GM12878 (cell line): ENCODE results near the gene EIF5B. TPM values are rescaled to one million over a fixed set of nuclear protein-coding genes. Genes with fewer than 3 reads are reported as not detected.

Experiments used
- ATAC-seq: fragments of 200-7000 bp; cut with Tn5 transposase; 3 replicates; pipeline ENCODE4 v1.9.1; 2020; ENCODE audit warnings: mild to moderate bottlenecking, moderate library complexity
- BruUV-seq: library from RNA; stranded (reverse); fragments of 400-500 nt; replicated peaks from 2 replicates; lab custom pipeline; 2021; lab: Mats Ljungman, UMichigan
- CTCF ChIA-PET: fragments of 300-600 bp; sonication (Branson Sonifier 250); formaldehyde crosslinking; extraction: SDS; loops from one replicate; lab custom pipeline; 2021; ENCODE audit warnings: inconsistent platforms; lab: Yijun Ruan, JAX
- POLR2A ChIA-PET: fragments of 350-600 bp; formaldehyde crosslinking; extraction: SDS; loops from one replicate; lab custom pipeline; 2021; ENCODE audit warnings: inconsistent platforms; lab: Charles Lee
- RAD21 ChIA-PET: fragments of 300-600 bp; sonication (Branson Sonifier 250); formaldehyde crosslinking; loops from one replicate; lab custom pipeline; 2023; ENCODE audit warnings: antibody characterized with exemption; ENCODE audit not compliant: unreplicated experiment; lab: Charles Lee
- SMC1A ChIA-PET: fragments of 300-600 bp; sonication (Branson Sonifier 250); formaldehyde crosslinking; loops from one replicate; lab custom pipeline; 2023; ENCODE audit not compliant: unreplicated experiment, uncharacterized antibody; lab: Charles Lee
- DNase-seq: peaks from one replicate; pipeline ENCODE4 v3.0.0-alpha.2; 2011; ENCODE audit warnings: low read depth, low spot score
- FAIRE-seq: peaks from 3 replicates; lab custom pipeline; 2011; peaks lifted over from hg19 to GRCh38; lab: Jason Lieb, UNC
- H2AFZ ChIP-seq: 2 replicates; pipeline ENCODE4 v1.6.0; 2011; ENCODE audit warnings: low read depth, low read length, control low read depth; ENCODE audit not compliant: control insufficient read depth
- H3K27ac ChIP-seq: 2 replicates; pipeline ENCODE4 v1.5.1; 2011; ENCODE audit warnings: control low read depth; ENCODE audit not compliant: control insufficient read depth, insufficient read depth
- H3K27me3 ChIP-seq, 2 experiments: replicated peaks in 1 of 2; 2 replicates each; pipeline versions ENCODE4 v1.6.0 to v1.6.1; 2011; ENCODE audit warnings: low read length in 1 of 2; ENCODE audit not compliant: control insufficient read depth in 2 of 2, insufficient read depth in 2 of 2
- H3K36me3 ChIP-seq, 2 experiments: 2 replicates each; pipeline ENCODE4 v1.5.1; 2011; ENCODE audit warnings: low read length in 1 of 2; ENCODE audit not compliant: control insufficient read depth in 2 of 2, insufficient read depth in 2 of 2
- H3K4me1 ChIP-seq: 2 replicates; pipeline ENCODE4 v1.6.1; 2011; ENCODE audit warnings: mild to moderate bottlenecking, low read length, moderate library complexity, mixed read lengths; ENCODE audit not compliant: control insufficient read depth, insufficient read depth
- H3K4me2 ChIP-seq: 2 replicates; pipeline ENCODE4 v1.6.0; 2011; ENCODE audit warnings: control low read depth; ENCODE audit not compliant: control insufficient read depth, insufficient read depth
- H3K4me3 ChIP-seq: fragments of 200-600 bp; sonication (generic); 2 replicates; pipeline ENCODE4 v1.5.1; 2016
- H3K79me2 ChIP-seq: 2 replicates; pipeline ENCODE4 v1.6.0; 2011; ENCODE audit warnings: low read length; ENCODE audit not compliant: control insufficient read depth, insufficient read depth
- H3K9ac ChIP-seq: 2 replicates; pipeline ENCODE4 v1.8.0; 2011; ENCODE audit warnings: low read length, control low read depth, mixed read lengths; ENCODE audit not compliant: control insufficient read depth, insufficient read depth
- H3K9me3 ChIP-seq: replicated peaks from 3 replicates; pipeline ENCODE4 v1.5.1; 2011; ENCODE audit warnings: mild to moderate bottlenecking, low read length; ENCODE audit not compliant: control insufficient read depth, insufficient read depth
- H4K20me1 ChIP-seq: 2 replicates; pipeline ENCODE4 v1.6.0; 2011; ENCODE audit not compliant: control insufficient read depth, insufficient read depth
- BACH1 ChIP-seq: fragments of 450-650 bp; IDR thresholded peaks from 2 replicates; pipeline ENCODE4 v1.6.1; 2017; ENCODE audit warnings: mild to moderate bottlenecking, borderline replicate concordance
- CREM ChIP-seq: IDR thresholded peaks from 2 replicates; pipeline ENCODE4 v1.6.1; 2014; ENCODE audit warnings: antibody characterized with exemption, low read depth
- EED ChIP-seq: sonication (generic); IDR thresholded peaks from 2 replicates; pipeline ENCODE4 v1.6.1; 2016; ENCODE audit warnings: antibody characterized with exemption, low read depth
- RUNX3 ChIP-seq: IDR thresholded peaks from 2 replicates; pipeline ENCODE4 v1.6.1; 2012; ENCODE audit warnings: low read length, inconsistent platforms
- SIX5 ChIP-seq: IDR thresholded peaks from 2 replicates; pipeline ENCODE4 v1.6.1; 2011; ENCODE audit warnings: mild to moderate bottlenecking, low read depth, low read length, moderate library complexity; ENCODE audit not compliant: severe bottlenecking
- TCF7 ChIP-seq: IDR thresholded peaks from 2 replicates; pipeline ENCODE4 v1.6.1; 2014; ENCODE audit warnings: antibody characterized with exemption, borderline replicate concordance
- ZNF592 ChIP-seq: fragments of 450-650 bp; IDR thresholded peaks from 2 replicates; pipeline ENCODE4 v1.6.1; 2017; ENCODE audit warnings: mild to moderate bottlenecking, moderate library complexity
- WGBS: methylation state at CpG from one replicate; pipeline ENCODE4 v1.1.6; 2016; ENCODE audit warnings: low lambda C conversion rate; ENCODE audit not compliant: insufficient replicate concordance, insufficient coverage; ENCODE audit errors: missing lambda C conversion rate; 5-methylcytosine and 5-hydroxymethylcytosine counted together
- in situ Hi-C: fragments of 300-500 bp; cut with MboI; formaldehyde crosslinking; loops from 9 replicates; pipeline ENCODE4 v1.14.3; 2018; ENCODE audit warnings: mixed read lengths
- intact Hi-C: fragments of 100-400 bp; cut with micrococcal nuclease; formaldehyde crosslinking; loops from one replicate; pipeline ENCODE4 v1.14.2; 2022; ENCODE audit not compliant: unreplicated experiment
- polyA plus RNA-seq, 11 experiments: library from polyadenylated mRNA; depleted of rRNA in 4 of 11; unstranded in 6 of 11; stranded (reverse) in 5 of 11; fragments of >200 nt; fragmentation: Nextera tagmentation in 4 of 11; fragmentation: Illumina TruSeq in 1 of 11; extraction: Ambion mirVana in 4 of 11; extraction: Trizol in 1 of 11; gene quantifications; 1 replicate in 1 of 11; 2 replicates in 10 of 11; pipeline versions ENCODE4 v1.2.1 to v1.2.3, GENCODE V29; 2011 to 2016; ENCODE audit warnings: inconsistent platforms in 2 of 11, missing spikeins in 2 of 11, low read depth in 1 of 11
- total RNA-seq, 4 experiments: library from RNA; depleted of rRNA in 3 of 4; stranded (reverse); fragments of >200 nt in 3 of 4; fragmentation: Illumina TruSeq in 1 of 4; extraction: Trizol in 1 of 4; gene quantifications; 2 replicates each; pipeline versions ENCODE4 v1.2.1 to v1.2.3, GENCODE V29; 2013 to 2021
- TF ChIP-seq, protein P1 (sequence below): fragments of 450-650 bp; IDR thresholded peaks from 2 replicates; pipeline ENCODE4 v1.6.1; 2017; ENCODE audit warnings: low read depth, mild to moderate bottlenecking, moderate library complexity

The EIF5B gene
- total and polyA plus RNA-seq, 10 of the 15 experiments (the other 5 are each of a cell fraction or from before 2014, with no cell fraction given), result 21.7 to 119 (median 40.8) TPM

GRCh38 chr2:99420751-99421299 lies 83.6 kb downstream of the EIF5B start (continued):
- TF ChIP-seq, protein P1, sequence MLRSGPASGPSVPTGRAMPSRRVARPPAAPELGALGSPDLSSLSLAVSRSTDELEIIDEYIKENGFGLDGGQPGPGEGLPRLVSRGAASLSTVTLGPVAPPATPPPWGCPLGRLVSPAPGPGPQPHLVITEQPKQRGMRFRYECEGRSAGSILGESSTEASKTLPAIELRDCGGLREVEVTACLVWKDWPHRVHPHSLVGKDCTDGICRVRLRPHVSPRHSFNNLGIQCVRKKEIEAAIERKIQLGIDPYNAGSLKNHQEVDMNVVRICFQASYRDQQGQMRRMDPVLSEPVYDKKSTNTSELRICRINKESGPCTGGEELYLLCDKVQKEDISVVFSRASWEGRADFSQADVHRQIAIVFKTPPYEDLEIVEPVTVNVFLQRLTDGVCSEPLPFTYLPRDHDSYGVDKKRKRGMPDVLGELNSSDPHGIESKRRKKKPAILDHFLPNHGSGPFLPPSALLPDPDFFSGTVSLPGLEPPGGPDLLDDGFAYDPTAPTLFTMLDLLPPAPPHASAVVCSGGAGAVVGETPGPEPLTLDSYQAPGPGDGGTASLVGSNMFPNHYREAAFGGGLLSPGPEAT, result no peak
- TF ChIP-seq TCF7 (no peak), ZNF592 (no peak), CREM (no peak), EED (no peak)

- POLR2A ChIA-PET, result interaction anchor here (0.7 to 1.6 kb wide), 4 partner anchors 16 to 655 kb away, joined by 3 to 5 read pairs (median 3); no protein-coding TSS in a partner anchor
- no peak for DNase-seq
- Histone ChIP-seq H3K79me2 (no peaks in the 10 kb centered on the region), H3K9ac (no peak overlapping the region), H3K4me3 (no peak overlapping the region), H4K20me1 (no peaks in the 10 kb centered on the region), H3K27ac (no peak overlapping the region), H3K9me3 (no peaks in the 10 kb centered on the region), H2AFZ (no peak overlapping the region), H3K27me3 (no peaks in the 10 kb centered on the region), H3K4me1 (no peaks in the 10 kb centered on the region), H3K4me2 (no peak overlapping the region), H3K36me3 (peaks cover 11 to 26% of the 10 kb centered on the region in 2 experiments)
- SMC1A ChIA-PET, result interaction anchor here (0.9 kb wide), 1 partner anchor 15 kb away, joined by 3 read pairs; no protein-coding TSS in a partner anchor
- in situ Hi-C loops, result no loop called here
- ATAC-seq, result no peak
- RAD21 ChIA-PET, result interaction anchor here (0.8 kb wide), 1 partner anchor 19 kb away, joined by 3 read pairs; no protein-coding TSS in a partner anchor
- no TSS peak for BruUV-seq
- CTCF ChIA-PET, result interaction anchor here (1.1 to 1.2 kb wide), 2 partner anchors 14 to 20 kb away, joined by 3 read pairs; no protein-coding TSS in a partner anchor
- no peak for TF ChIP-seq SIX5
- TF ChIP-seq RUNX3, result no peak
- no peak for TF ChIP-seq BACH1
- FAIRE-seq, result no peak
- 80% methylated on average over 5 of the region's 5 CpGs for whole genome bisulfite sequencing
- intact Hi-C loops, result no loop called here
Measured at GRCh38 chr2:99421469-99421868, 84.3 kb downstream of the EIF5B start.
